HepG2 (cell line): ENCODE data around the gene LIMK2. TPM values are rescaled to one million over a fixed set of nuclear protein-coding genes. Genes with fewer than 3 reads are reported as not detected.

Experiments used
- BRCA1 ChIP-seq: sonication (generic); formaldehyde crosslinking; IDR thresholded peaks from 2 replicates; pipeline ENCODE4 v1.4.0; 2020; ENCODE audit warnings: missing genetic modification reagents
- FOSL2 ChIP-seq: sonication (generic); formaldehyde crosslinking; IDR thresholded peaks from 2 replicates; pipeline ENCODE4 v1.4.0; 2020; ENCODE audit warnings: missing genetic modification reagents
- IRF9 ChIP-seq: sonication (generic); formaldehyde crosslinking; IDR thresholded peaks from 2 replicates; pipeline ENCODE4 v1.8.0; 2022; ENCODE audit warnings: missing genetic modification reagents, mild to moderate bottlenecking, borderline replicate concordance
- NFYC ChIP-seq: IDR thresholded peaks from 2 replicates; pipeline ENCODE4 v1.6.1; 2016; ENCODE audit warnings: missing genetic modification reagents, missing compliant biosample characterization
- POLR2A ChIP-seq, 2 experiments: IDR thresholded peaks; 2 replicates each; pipeline ENCODE4 v1.6.1; 2011; ENCODE audit warnings: low read depth in 2 of 2, low read length in 2 of 2, mild to moderate bottlenecking in 1 of 2, moderate library complexity in 1 of 2; ENCODE audit not compliant: insufficient read depth in 1 of 2
- POLR2AphosphoS5 ChIP-seq: IDR thresholded peaks from 2 replicates; pipeline ENCODE4 v1.6.1; 2012; ENCODE audit warnings: low read depth, low read length
- SNAPC2 ChIP-seq: sonication (generic); formaldehyde crosslinking; IDR thresholded peaks from 2 replicates; pipeline ENCODE4 v1.8.1; 2022; ENCODE audit warnings: mild to moderate bottlenecking, missing genetic modification reagents
- SOX13 ChIP-seq, 3 experiments: fragments of 450-650 bp in 1 of 3; sonication (generic) in 1 of 3; formaldehyde crosslinking in 1 of 3; IDR thresholded peaks in 2 of 3; conservative IDR thresholded peaks in 1 of 3; 2 replicates each; pipeline versions ENCODE4 v1.5.0 to v1.6.1; 2016 to 2020; ENCODE audit warnings: antibody characterized with exemption in 1 of 3, mild to moderate bottlenecking in 1 of 3, missing compliant biosample characterization in 1 of 3, missing genetic modification reagents in 1 of 3, moderate library complexity in 1 of 3
- TARDBP ChIP-seq: sonication (generic); formaldehyde crosslinking; IDR thresholded peaks from 2 replicates; pipeline ENCODE4 v1.8.0; 2022; ENCODE audit warnings: mild to moderate bottlenecking, missing genetic modification reagents
- TCF7 ChIP-seq: sonication (generic); IDR thresholded peaks from 2 replicates; pipeline ENCODE4 v1.6.1; 2016; ENCODE audit warnings: antibody characterized with exemption, low read depth
- TEAD2 ChIP-seq: sonication (generic); formaldehyde crosslinking; IDR thresholded peaks from 2 replicates; pipeline ENCODE4 v1.9.0; 2021; ENCODE audit warnings: missing genetic modification reagents
- TEAD3 ChIP-seq: optimal IDR thresholded peaks from 2 replicates; pipeline ENCODE3; 2016; ENCODE audit warnings: borderline replicate concordance
- USF2 ChIP-seq, 2 experiments: sonication (generic) in 1 of 2; formaldehyde crosslinking in 1 of 2; IDR thresholded peaks; 2 replicates each; pipeline versions ENCODE4 v1.5.1 to v1.6.1; 2011 to 2020; ENCODE audit warnings: borderline replicate concordance in 1 of 2, low read depth in 1 of 2, low read length in 1 of 2, mild to moderate bottlenecking in 1 of 2, missing genetic modification reagents in 1 of 2, moderate library complexity in 1 of 2
- WIZ ChIP-seq: sonication (generic); formaldehyde crosslinking; IDR thresholded peaks from 2 replicates; pipeline ENCODE4 v1.5.1; 2020; ENCODE audit warnings: mild to moderate bottlenecking, missing genetic modification reagents
- ZBTB39 ChIP-seq: sonication (generic); formaldehyde crosslinking; IDR thresholded peaks from 2 replicates; pipeline ENCODE4 v1.5.0; 2020; ENCODE audit warnings: missing genetic modification reagents
- ZNF263 ChIP-seq: sonication (generic); formaldehyde crosslinking; IDR thresholded peaks from 2 replicates; pipeline ENCODE4 v1.4.0; 2020; ENCODE audit warnings: missing genetic modification reagents
- ZNF430 ChIP-seq: sonication (generic); formaldehyde crosslinking; IDR thresholded peaks from 2 replicates; pipeline ENCODE4 v1.9.0; 2021; ENCODE audit warnings: mild to moderate bottlenecking, missing genetic modification reagents
- ZNF460 ChIP-seq: sonication (generic); formaldehyde crosslinking; IDR thresholded peaks from 2 replicates; pipeline ENCODE4 v1.5.1; 2020; ENCODE audit warnings: missing genetic modification reagents, mild to moderate bottlenecking, borderline replicate concordance
- ZNF747 ChIP-seq: sonication (generic); formaldehyde crosslinking; IDR thresholded peaks from 2 replicates; pipeline ENCODE4 v1.8.1; 2023; ENCODE audit warnings: missing genetic modification reagents, mild to moderate bottlenecking, borderline replicate concordance
- ZNF749 ChIP-seq: sonication (generic); formaldehyde crosslinking; IDR thresholded peaks from 2 replicates; pipeline ENCODE4 v1.8.0; 2022; ENCODE audit warnings: mild to moderate bottlenecking, missing genetic modification reagents, moderate library complexity, borderline replicate concordance
- ZUFSP ChIP-seq: sonication (generic); formaldehyde crosslinking; IDR thresholded peaks from 2 replicates; pipeline ENCODE4 v1.9.0; 2021; ENCODE audit warnings: missing genetic modification reagents, mild to moderate bottlenecking, borderline replicate concordance
- polyA plus RNA-seq, 8 experiments: library from polyadenylated mRNA; depleted of rRNA in 3 of 8; stranded (reverse) in 7 of 8; unstranded in 1 of 8; fragments of >200 nt; fragmentation: Illumina TruSeq in 4 of 8; extraction: Trizol in 4 of 8; gene quantifications; 2 replicates each; pipeline versions ENCODE4 v1.2.1 to v1.2.3, GENCODE V29; 2011 to 2016; ENCODE audit warnings: low read depth in 4 of 8, missing spikeins in 1 of 8, mixed read lengths in 1 of 8; ENCODE audit not compliant: insufficient read depth in 1 of 8
- total RNA-seq, 5 experiments: library from RNA; depleted of rRNA; stranded (reverse); fragments of >200 nt; fragmentation: Illumina TruSeq; extraction: Trizol; gene quantifications; 2 replicates each; pipeline ENCODE4 v1.2.3, GENCODE V29; 2016; ENCODE audit warnings: low read depth in 1 of 5

The LIMK2 gene
- total and polyA plus RNA-seq, 2 of the 13 experiments (the other 11 are each of a cell fraction or from before 2014, with no cell fraction given), result 20.9 to 29.8 TPM

GRCh38 chr22:31230155-31230870, 18.2 kb downstream of the LIMK2 start (continued):
- no peak for TF ChIP-seq USF2 (IDR thresholded peaks at IDR 0.05; ENCODE audit: low read depth, low read length)
- TF ChIP-seq USF2 (CRISPR knock-in tag; IDR thresholded peaks at IDR 0.05; ENCODE audit: borderline replicate concordance), result no peak
- TF ChIP-seq ZNF749 (CRISPR knock-in tag), result no peak
- no peak for TF ChIP-seq WIZ
- TF ChIP-seq POLR2A (IDR thresholded peaks at IDR 0.05; ENCODE audit: insufficient read depth in 1 of 2, low read depth in 2 of 2, low read length in 2 of 2), result no peak
- TF ChIP-seq BRCA1, result no peak
- TF ChIP-seq TEAD2, result no peak
- no peak for TF ChIP-seq POLR2AphosphoS5
- TF ChIP-seq ZNF430 (CRISPR knock-in tag), result 0 out of 2 replicates have a peak, but pooled peaks have one; percentile 47
- no peak for TF ChIP-seq ZNF460
- TF ChIP-seq ZUFSP (CRISPR knock-in tag), result no peak
- no peak for TF ChIP-seq NFYC
- no peak for TF ChIP-seq TARDBP
- TF ChIP-seq ZNF263, result no peak
- no peak for TF ChIP-seq IRF9
- no peak for TF ChIP-seq ZNF747 (CRISPR knock-in tag)
- TF ChIP-seq SOX13 (IDR thresholded peaks at IDR 0.05), result no peak
- TF ChIP-seq SOX13 (CRISPR knock-in tag; conservative IDR thresholded peaks at IDR 0.05 in 1 of 2, IDR thresholded peaks at IDR 0.05 in 1 of 2), result 0 out of 4 replicates have a peak, but pooled peaks of 1 of the 2 experiments have one; percentile 13
- TF ChIP-seq TEAD3 (CRISPR knock-in tag), result peak; percentile 36
- no peak for TF ChIP-seq SNAPC2 (CRISPR knock-in tag)
- TF ChIP-seq FOSL2 (CRISPR knock-in tag), result peak; percentile 20; the same call in 1 of the 2 replicates
- peak; percentile 42; the same call in 1 of the 2 replicates for TF ChIP-seq TCF7
- no peak for TF ChIP-seq ZBTB39 (CRISPR knock-in tag)
